Fibroblast of skin of left quadriceps (primary cell): ENCODE data around the gene BTBD9.
A peak's percentile ranks its signal among the peaks of the same experiment; 100 is the strongest.

ENCODE experiments used
- DNase-seq, 2 experiments: peaks; one replicate each; pipeline ENCODE4 v3.0.0-alpha.2; 2013; ENCODE audit warnings: low read depth in 2 of 2

The BTBD9 gene

GRCh38 chr6:38244869-38245268 is 394.9 kb downstream of the BTBD9 start:
- no peak for DNase-seq

- DNase-seq: peak; percentile 36 to 44
Observed at GRCh38 chr6:38241200-38241871, 398.4 kb downstream of the BTBD9 start.

- DNase-seq: peak; percentile 57 to 67
Observed at GRCh38 chr6:38239719-38240451, 399.8 kb downstream of the BTBD9 start.

- no peak for DNase-seq
Observed at GRCh38 chr6:38236631-38237030, 403.1 kb downstream of the BTBD9 start.

- DNase-seq: no peak
Observed at GRCh38 chr6:38234934-38235682, 404.6 kb downstream of the BTBD9 start.

- DNase-seq: no peak
Observed at GRCh38 chr6:38234141-38234540, 405.6 kb downstream of the BTBD9 start.

- DNase-seq: no peak
Observed at GRCh38 chr6:38233161-38233791, 406.5 kb downstream of the BTBD9 start.

GRCh38 chr6:38225766-38226165 is 414.0 kb downstream of the BTBD9 start:
- no peak for DNase-seq

- no peak for DNase-seq
Observed at GRCh38 chr6:38221251-38221650, 418.5 kb downstream of the BTBD9 start.

- no peak for DNase-seq
Observed at GRCh38 chr6:38220069-38220723, 419.5 kb downstream of the BTBD9 start.

GRCh38 chr6:38218235-38218634 is 421.5 kb downstream of the BTBD9 start:
- DNase-seq: no peak

GRCh38 chr6:38216451-38216850 is 423.3 kb downstream of the BTBD9 start:
- DNase-seq: no peak

- DNase-seq: no peak
Observed at GRCh38 chr6:38215651-38216311, 423.9 kb downstream of the BTBD9 start.

- no peak for DNase-seq
Observed at GRCh38 chr6:38215225-38215624, 424.5 kb downstream of the BTBD9 start.

GRCh38 chr6:38214159-38214558 is 425.6 kb downstream of the BTBD9 start:
- no peak for DNase-seq

GRCh38 chr6:38213251-38213658 is 426.5 kb downstream of the BTBD9 start:
- no peak for DNase-seq

- DNase-seq: no peak
Observed at GRCh38 chr6:38212579-38212978, 427.1 kb downstream of the BTBD9 start.

GRCh38 chr6:38212116-38212515 is 427.6 kb downstream of the BTBD9 start:
- no peak for DNase-seq

- DNase-seq: no peak
Observed at GRCh38 chr6:38209371-38210260, 430.1 kb downstream of the BTBD9 start.

GRCh38 chr6:38208028-38208427 is 431.7 kb downstream of the BTBD9 start:
- no peak for DNase-seq
